HepG2 (cell line): ENCODE data around the gene PLEKHA3. TPM values are rescaled to one million over a fixed set of nuclear protein-coding genes. Genes with fewer than 3 reads are reported as not detected.
A peak's percentile ranks its signal among the peaks of the same experiment; 100 is the strongest.

Experiments used
- CC2D1A ChIP-seq: sonication (generic); formaldehyde crosslinking; IDR thresholded peaks from 2 replicates; pipeline ENCODE4 v1.8.1; 2023; ENCODE audit warnings: mild to moderate bottlenecking, missing genetic modification reagents
- FOXP1 ChIP-seq, 2 experiments: fragments of 450-650 bp in 1 of 2; IDR thresholded peaks; 2 replicates each; pipeline ENCODE4 v1.6.1; 2017 to 2018; ENCODE audit warnings: antibody characterized with exemption in 1 of 2
- KDM6A ChIP-seq: IDR thresholded peaks from 2 replicates; pipeline ENCODE4 v1.6.1; 2016; ENCODE audit warnings: low read depth
- MATR3 ChIP-seq: sonication (generic); formaldehyde crosslinking; IDR thresholded peaks from 2 replicates; pipeline ENCODE4 v1.4.0; 2020; ENCODE audit warnings: missing genetic modification reagents
- MLLT10 ChIP-seq: sonication (generic); formaldehyde crosslinking; IDR thresholded peaks from 2 replicates; pipeline ENCODE4 v1.4.0; 2020; ENCODE audit warnings: missing genetic modification reagents
- MTF1 ChIP-seq: sonication (generic); formaldehyde crosslinking; IDR thresholded peaks from 2 replicates; pipeline ENCODE4 v1.5.0; 2020; ENCODE audit warnings: missing genetic modification reagents
- RARG ChIP-seq: sonication (generic); formaldehyde crosslinking; IDR thresholded peaks from 2 replicates; pipeline ENCODE4 v1.4.0; 2020; ENCODE audit warnings: low read depth, mild to moderate bottlenecking, missing genetic modification reagents
- TRIM24 ChIP-seq: sonication (generic); formaldehyde crosslinking; IDR thresholded peaks from 2 replicates; pipeline ENCODE4 v1.8.0; 2022; ENCODE audit warnings: mild to moderate bottlenecking, missing genetic modification reagents
- WIZ ChIP-seq: sonication (generic); formaldehyde crosslinking; IDR thresholded peaks from 2 replicates; pipeline ENCODE4 v1.5.1; 2020; ENCODE audit warnings: mild to moderate bottlenecking, missing genetic modification reagents
- ZBTB8A ChIP-seq: sonication (generic); formaldehyde crosslinking; IDR thresholded peaks from 2 replicates; pipeline ENCODE4 v1.4.0; 2020; ENCODE audit warnings: mild to moderate bottlenecking, low read depth, missing genetic modification reagents, borderline replicate concordance
- ZNF121 ChIP-seq: sonication (generic); formaldehyde crosslinking; IDR thresholded peaks from 2 replicates; pipeline ENCODE4 v1.5.0; 2020; ENCODE audit warnings: mild to moderate bottlenecking, missing genetic modification reagents
- ZNF180 ChIP-seq: sonication (generic); formaldehyde crosslinking; IDR thresholded peaks from 2 replicates; pipeline ENCODE4 v1.4.0; 2020; ENCODE audit warnings: low read depth, missing genetic modification reagents, borderline replicate concordance
- ZNF207 ChIP-seq: fragments of 450-650 bp; IDR thresholded peaks from 2 replicates; pipeline ENCODE4 v1.6.1; 2016; ENCODE audit warnings: antibody characterized with exemption, borderline replicate concordance
- ZNF781 ChIP-seq: sonication (generic); formaldehyde crosslinking; IDR thresholded peaks from 2 replicates; pipeline ENCODE4 v1.5.1; 2020; ENCODE audit warnings: borderline replicate concordance, mild to moderate bottlenecking, missing genetic modification reagents; ENCODE audit errors: not compliant biosample characterization
- polyA plus RNA-seq, 8 experiments: library from polyadenylated mRNA; depleted of rRNA in 3 of 8; stranded (reverse) in 7 of 8; unstranded in 1 of 8; fragments of >200 nt; fragmentation: Illumina TruSeq in 4 of 8; extraction: Trizol in 4 of 8; gene quantifications; 2 replicates each; pipeline versions ENCODE4 v1.2.1 to v1.2.3, GENCODE V29; 2011 to 2016; ENCODE audit warnings: low read depth in 4 of 8, missing spikeins in 1 of 8, mixed read lengths in 1 of 8; ENCODE audit not compliant: insufficient read depth in 1 of 8
- total RNA-seq, 5 experiments: library from RNA; depleted of rRNA; stranded (reverse); fragments of >200 nt; fragmentation: Illumina TruSeq; extraction: Trizol; gene quantifications; 2 replicates each; pipeline ENCODE4 v1.2.3, GENCODE V29; 2016; ENCODE audit warnings: low read depth in 1 of 5
- TF ChIP-seq, protein P1 (sequence below): fragments of 450-650 bp; IDR thresholded peaks from 2 replicates; pipeline ENCODE4 v1.6.1; 2017; ENCODE audit warnings: mild to moderate bottlenecking
- TF ChIP-seq, protein P2 (sequence below): sonication (generic); formaldehyde crosslinking; IDR thresholded peaks from 2 replicates; pipeline ENCODE4 v1.4.0; 2020; ENCODE audit warnings: missing genetic modification reagents, borderline replicate concordance
- TF ChIP-seq, protein P3 (sequence below): sonication (generic); formaldehyde crosslinking; conservative IDR thresholded peaks from 2 replicates; pipeline ENCODE4 v1.8.0; 2022; ENCODE audit warnings: missing genetic modification reagents
- TF ChIP-seq, protein P4 (sequence below): sonication (generic); formaldehyde crosslinking; IDR thresholded peaks from 2 replicates; pipeline ENCODE4 v1.5.0; 2020; ENCODE audit warnings: mild to moderate bottlenecking, missing genetic modification reagents, moderate library complexity

The PLEKHA3 gene
- total and polyA plus RNA-seq, 2 of the 13 experiments (the other 11 are each of a cell fraction or from before 2014, with no cell fraction given): 11.7 to 23.1 TPM

DNA sequence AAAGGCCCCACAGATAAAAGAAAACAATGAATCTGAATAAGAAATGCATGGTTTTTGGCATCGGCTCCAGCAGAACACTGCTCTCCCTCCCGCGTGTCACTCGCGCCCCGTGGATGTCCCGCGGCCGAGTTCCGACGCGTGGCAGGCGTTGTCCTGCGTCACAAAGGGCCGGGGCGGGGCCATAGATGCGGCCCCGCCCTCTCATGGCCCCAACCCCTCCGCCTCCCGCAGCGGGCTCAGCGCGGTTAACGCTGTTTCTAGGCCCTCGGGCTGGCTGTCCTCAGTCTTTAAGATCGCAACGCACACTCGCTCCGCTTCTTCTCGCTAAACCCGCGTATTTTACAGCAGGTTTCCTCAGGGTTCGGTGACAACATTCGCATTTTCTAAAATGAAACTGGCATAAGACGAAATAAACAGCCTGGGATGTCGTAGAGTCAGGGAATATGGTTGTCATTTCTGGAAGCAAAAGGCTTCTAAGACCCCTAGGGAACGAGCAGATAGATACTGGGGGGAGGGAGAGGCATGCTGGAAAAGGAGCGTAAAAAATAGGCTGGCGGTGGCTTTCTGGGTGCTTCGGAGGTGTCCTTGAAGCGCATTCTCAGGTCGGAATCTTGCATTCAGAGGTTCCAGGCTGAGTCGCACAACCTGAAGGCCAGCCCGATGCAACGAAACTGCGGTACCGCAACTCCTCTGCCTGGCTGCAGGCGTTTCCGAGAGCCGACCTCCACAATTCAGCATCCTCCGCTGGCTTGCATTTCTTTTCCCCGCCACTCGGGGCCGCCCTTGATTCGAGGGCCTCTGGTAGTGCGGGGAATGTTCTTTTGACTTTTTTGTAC, 1.6 kb upstream of the PLEKHA3 start, which contains the start of gene FKBP7 (continued):
- TF ChIP-seq, protein P1, sequence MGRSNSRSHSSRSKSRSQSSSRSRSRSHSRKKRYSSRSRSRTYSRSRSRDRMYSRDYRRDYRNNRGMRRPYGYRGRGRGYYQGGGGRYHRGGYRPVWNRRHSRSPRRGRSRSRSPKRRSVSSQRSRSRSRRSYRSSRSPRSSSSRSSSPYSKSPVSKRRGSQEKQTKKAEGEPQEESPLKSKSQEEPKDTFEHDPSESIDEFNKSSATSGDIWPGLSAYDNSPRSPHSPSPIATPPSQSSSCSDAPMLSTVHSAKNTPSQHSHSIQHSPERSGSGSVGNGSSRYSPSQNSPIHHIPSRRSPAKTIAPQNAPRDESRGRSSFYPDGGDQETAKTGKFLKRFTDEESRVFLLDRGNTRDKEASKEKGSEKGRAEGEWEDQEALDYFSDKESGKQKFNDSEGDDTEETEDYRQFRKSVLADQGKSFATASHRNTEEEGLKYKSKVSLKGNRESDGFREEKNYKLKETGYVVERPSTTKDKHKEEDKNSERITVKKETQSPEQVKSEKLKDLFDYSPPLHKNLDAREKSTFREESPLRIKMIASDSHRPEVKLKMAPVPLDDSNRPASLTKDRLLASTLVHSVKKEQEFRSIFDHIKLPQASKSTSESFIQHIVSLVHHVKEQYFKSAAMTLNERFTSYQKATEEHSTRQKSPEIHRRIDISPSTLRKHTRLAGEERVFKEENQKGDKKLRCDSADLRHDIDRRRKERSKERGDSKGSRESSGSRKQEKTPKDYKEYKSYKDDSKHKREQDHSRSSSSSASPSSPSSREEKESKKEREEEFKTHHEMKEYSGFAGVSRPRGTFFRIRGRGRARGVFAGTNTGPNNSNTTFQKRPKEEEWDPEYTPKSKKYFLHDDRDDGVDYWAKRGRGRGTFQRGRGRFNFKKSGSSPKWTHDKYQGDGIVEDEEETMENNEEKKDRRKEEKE: no peak
- TF ChIP-seq MTF1 (CRISPR knock-in tag): no peak
- no peak for TF ChIP-seq ZNF180
- no peak for TF ChIP-seq FOXP1 (IDR thresholded peaks at IDR 0.05)
- peak; percentile 14; the same call in 1 of the 2 replicates for TF ChIP-seq FOXP1 (CRISPR knock-in tag; IDR thresholded peaks at IDR 0.05)
- no peak for TF ChIP-seq MATR3
- TF ChIP-seq KDM6A (CRISPR knock-in tag): no peak
- TF ChIP-seq ZNF207: no peak
- TF ChIP-seq, protein P2, sequence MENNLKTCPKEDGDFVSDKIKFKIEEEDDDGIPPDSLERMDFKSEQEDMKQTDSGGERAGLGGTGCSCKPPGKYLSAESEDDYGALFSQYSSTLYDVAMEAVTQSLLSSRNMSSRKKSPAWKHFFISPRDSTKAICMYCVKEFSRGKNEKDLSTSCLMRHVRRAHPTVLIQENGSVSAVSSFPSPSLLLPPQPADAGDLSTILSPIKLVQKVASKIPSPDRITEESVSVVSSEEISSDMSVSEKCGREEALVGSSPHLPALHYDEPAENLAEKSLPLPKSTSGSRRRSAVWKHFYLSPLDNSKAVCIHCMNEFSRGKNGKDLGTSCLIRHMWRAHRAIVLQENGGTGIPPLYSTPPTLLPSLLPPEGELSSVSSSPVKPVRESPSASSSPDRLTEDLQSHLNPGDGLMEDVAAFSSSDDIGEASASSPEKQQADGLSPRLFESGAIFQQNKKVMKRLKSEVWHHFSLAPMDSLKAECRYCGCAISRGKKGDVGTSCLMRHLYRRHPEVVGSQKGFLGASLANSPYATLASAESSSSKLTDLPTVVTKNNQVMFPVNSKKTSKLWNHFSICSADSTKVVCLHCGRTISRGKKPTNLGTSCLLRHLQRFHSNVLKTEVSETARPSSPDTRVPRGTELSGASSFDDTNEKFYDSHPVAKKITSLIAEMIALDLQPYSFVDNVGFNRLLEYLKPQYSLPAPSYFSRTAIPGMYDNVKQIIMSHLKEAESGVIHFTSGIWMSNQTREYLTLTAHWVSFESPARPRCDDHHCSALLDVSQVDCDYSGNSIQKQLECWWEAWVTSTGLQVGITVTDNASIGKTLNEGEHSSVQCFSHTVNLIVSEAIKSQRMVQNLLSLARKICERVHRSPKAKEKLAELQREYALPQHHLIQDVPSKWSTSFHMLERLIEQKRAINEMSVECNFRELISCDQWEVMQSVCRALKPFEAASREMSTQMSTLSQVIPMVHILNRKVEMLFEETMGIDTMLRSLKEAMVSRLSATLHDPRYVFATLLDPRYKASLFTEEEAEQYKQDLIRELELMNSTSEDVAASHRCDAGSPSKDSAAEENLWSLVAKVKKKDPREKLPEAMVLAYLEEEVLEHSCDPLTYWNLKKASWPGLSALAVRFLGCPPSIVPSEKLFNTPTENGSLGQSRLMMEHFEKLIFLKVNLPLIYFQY (CRISPR knock-in tag): no peak
- TF ChIP-seq RARG: 0 out of 2 replicates have a peak, but pooled peaks have one; percentile 27
- TF ChIP-seq ZNF121 (CRISPR knock-in tag): no peak
- no peak for TF ChIP-seq WIZ (CRISPR knock-in tag)
- TF ChIP-seq ZNF781 (CRISPR knock-in tag): peak; percentile 80
- TF ChIP-seq, protein P3, sequence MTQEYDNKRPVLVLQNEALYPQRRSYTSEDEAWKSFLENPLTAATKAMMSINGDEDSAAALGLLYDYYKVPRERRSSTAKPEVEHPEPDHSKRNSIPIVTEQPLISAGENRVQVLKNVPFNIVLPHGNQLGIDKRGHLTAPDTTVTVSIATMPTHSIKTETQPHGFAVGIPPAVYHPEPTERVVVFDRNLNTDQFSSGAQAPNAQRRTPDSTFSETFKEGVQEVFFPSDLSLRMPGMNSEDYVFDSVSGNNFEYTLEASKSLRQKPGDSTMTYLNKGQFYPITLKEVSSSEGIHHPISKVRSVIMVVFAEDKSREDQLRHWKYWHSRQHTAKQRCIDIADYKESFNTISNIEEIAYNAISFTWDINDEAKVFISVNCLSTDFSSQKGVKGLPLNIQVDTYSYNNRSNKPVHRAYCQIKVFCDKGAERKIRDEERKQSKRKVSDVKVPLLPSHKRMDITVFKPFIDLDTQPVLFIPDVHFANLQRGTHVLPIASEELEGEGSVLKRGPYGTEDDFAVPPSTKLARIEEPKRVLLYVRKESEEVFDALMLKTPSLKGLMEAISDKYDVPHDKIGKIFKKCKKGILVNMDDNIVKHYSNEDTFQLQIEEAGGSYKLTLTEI: no peak
- TF ChIP-seq ZBTB8A: peak; percentile 58; the same call in 1 of the 2 replicates
- TF ChIP-seq, protein P4, sequence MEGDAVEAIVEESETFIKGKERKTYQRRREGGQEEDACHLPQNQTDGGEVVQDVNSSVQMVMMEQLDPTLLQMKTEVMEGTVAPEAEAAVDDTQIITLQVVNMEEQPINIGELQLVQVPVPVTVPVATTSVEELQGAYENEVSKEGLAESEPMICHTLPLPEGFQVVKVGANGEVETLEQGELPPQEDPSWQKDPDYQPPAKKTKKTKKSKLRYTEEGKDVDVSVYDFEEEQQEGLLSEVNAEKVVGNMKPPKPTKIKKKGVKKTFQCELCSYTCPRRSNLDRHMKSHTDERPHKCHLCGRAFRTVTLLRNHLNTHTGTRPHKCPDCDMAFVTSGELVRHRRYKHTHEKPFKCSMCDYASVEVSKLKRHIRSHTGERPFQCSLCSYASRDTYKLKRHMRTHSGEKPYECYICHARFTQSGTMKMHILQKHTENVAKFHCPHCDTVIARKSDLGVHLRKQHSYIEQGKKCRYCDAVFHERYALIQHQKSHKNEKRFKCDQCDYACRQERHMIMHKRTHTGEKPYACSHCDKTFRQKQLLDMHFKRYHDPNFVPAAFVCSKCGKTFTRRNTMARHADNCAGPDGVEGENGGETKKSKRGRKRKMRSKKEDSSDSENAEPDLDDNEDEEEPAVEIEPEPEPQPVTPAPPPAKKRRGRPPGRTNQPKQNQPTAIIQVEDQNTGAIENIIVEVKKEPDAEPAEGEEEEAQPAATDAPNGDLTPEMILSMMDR (CRISPR knock-in tag): peak; percentile 96
- TF ChIP-seq CC2D1A: no peak
- no peak for TF ChIP-seq MLLT10 (CRISPR knock-in tag)
- no peak for TF ChIP-seq TRIM24
